ENCODE data around the gene MYO9B.

DNA sequence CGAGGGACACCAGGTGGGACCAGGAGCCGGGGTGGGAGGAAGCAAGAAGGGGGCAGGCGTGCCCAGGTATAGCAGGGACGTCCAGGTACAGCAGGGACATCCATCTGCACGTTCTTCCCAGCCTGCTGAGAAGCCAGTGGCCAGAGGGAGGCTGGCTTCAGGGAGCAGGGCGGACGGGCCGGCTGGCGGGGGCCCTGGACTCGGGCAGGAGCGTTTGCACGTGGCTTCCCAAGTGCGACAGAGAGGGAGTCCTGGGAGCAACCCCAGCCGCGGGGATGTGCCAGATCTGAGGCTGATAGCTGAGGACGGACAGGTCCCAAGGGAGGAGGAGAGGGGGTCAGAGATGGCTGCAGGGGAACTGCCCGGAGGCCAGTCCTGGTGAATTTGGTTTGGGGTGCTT is 36.7 kb downstream of the MYO9B start:
- TF ChIP-seq, protein P1, sequence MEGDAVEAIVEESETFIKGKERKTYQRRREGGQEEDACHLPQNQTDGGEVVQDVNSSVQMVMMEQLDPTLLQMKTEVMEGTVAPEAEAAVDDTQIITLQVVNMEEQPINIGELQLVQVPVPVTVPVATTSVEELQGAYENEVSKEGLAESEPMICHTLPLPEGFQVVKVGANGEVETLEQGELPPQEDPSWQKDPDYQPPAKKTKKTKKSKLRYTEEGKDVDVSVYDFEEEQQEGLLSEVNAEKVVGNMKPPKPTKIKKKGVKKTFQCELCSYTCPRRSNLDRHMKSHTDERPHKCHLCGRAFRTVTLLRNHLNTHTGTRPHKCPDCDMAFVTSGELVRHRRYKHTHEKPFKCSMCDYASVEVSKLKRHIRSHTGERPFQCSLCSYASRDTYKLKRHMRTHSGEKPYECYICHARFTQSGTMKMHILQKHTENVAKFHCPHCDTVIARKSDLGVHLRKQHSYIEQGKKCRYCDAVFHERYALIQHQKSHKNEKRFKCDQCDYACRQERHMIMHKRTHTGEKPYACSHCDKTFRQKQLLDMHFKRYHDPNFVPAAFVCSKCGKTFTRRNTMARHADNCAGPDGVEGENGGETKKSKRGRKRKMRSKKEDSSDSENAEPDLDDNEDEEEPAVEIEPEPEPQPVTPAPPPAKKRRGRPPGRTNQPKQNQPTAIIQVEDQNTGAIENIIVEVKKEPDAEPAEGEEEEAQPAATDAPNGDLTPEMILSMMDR (conservative IDR thresholded peaks at IDR 0.05; ENCODE audit: low read depth, low read length): no peak
- TF ChIP-seq EZH2 (IDR thresholded peaks at IDR 0.05; ENCODE audit: borderline replicate concordance, low read depth, low read length, poor library complexity, severe bottlenecking): no peak

All from A673 (cell line).